Measurements from ENCODE around the gene LPAR6.

The LPAR6 gene

DNA sequence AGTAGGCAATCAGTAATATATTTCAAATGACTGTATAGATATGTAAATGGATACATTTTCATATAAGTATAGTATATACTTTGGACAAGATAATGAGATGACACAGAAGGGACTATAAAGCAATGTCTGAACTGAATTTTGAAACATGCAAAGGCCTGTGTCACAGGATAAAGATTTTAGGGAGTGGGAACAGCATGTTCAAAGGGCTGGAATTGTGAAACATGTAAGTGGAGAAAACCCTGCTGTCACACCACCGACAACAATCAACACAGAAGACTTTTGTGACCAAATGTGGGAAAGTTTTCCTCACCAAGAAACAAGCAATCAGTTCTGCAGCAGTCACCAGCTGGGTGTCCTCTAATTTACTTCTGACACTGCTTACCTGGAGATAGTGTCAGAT is 42.9 kb downstream of the LPAR6 start:
- no peak for DNase-seq (ENCODE audit: low read depth)

Measured in stimulated activated CD8-positive, alpha-beta memory T cell treated with anti-CD3 and anti-CD28 coated beads, Interleukin-12 subunit alpha, Interleukin-12 subunit beta, amount 100 ng/mL, for 4 hours (primary cell).